GM23338 (cell line): ENCODE data around the gene ATN1. TPM values are rescaled to one million over a fixed set of nuclear protein-coding genes. Genes with fewer than 3 reads are reported as not detected.

Experiments
- ATAC-seq: fragments of 200-7000 bp; cut with Tn5 transposase; 3 replicates; pipeline ENCODE4 v1.9.1; 2020
- DNase-seq: peaks from one replicate; pipeline ENCODE4 v3.0.0-alpha.2; 2015; ENCODE audit warnings: low spot score
- H2AFZ ChIP-seq: fragments of 200-600 bp; sonication (generic); 2 replicates; pipeline ENCODE4 v1.8.0; 2016; ENCODE audit warnings: antibody characterized with exemption, mild to moderate bottlenecking, moderate library complexity
- H3F3A ChIP-seq: fragments of 200-600 bp; sonication (generic); replicated peaks from 2 replicates; pipeline ENCODE4 v1.8.0; 2017; ENCODE audit warnings: antibody characterized with exemption, mixed run types, low read depth
- H3K27ac ChIP-seq: fragments of 200-600 bp; sonication (generic); 2 replicates; pipeline ENCODE4 v1.6.1; 2016; ENCODE audit warnings: low read depth
- H3K27me3 ChIP-seq: fragments of 200-600 bp; sonication (generic); 2 replicates; pipeline ENCODE4 v1.8.0; 2016; ENCODE audit warnings: mild to moderate bottlenecking, mixed run types, moderate library complexity; ENCODE audit not compliant: insufficient read depth
- H3K36me3 ChIP-seq: fragments of 200-600 bp; sonication (generic); 2 replicates; pipeline ENCODE4 v1.8.0; 2016; ENCODE audit warnings: mild to moderate bottlenecking; ENCODE audit not compliant: insufficient read depth
- H3K4me1 ChIP-seq: fragments of 200-600 bp; sonication (generic); 2 replicates; pipeline ENCODE4 v1.8.0; 2016; ENCODE audit warnings: mild to moderate bottlenecking, moderate library complexity; ENCODE audit not compliant: insufficient read depth
- H3K4me2 ChIP-seq: fragments of 200-600 bp; sonication (generic); 2 replicates; pipeline ENCODE4 v1.7.1; 2017; ENCODE audit warnings: mixed run types
- H3K4me3 ChIP-seq: fragments of 200-600 bp; sonication (generic); 2 replicates; pipeline ENCODE4 v1.6.1; 2016; ENCODE audit warnings: mixed run types
- H3K79me2 ChIP-seq: fragments of 200-600 bp; sonication (generic); replicated peaks from 2 replicates; pipeline ENCODE4 v1.8.0; 2017; ENCODE audit warnings: mild to moderate bottlenecking; ENCODE audit not compliant: insufficient read depth
- H3K9me2 ChIP-seq: fragments of 200-600 bp; sonication (generic); 2 replicates; pipeline ENCODE4 v1.8.0; 2017; ENCODE audit not compliant: insufficient read depth
- H4K20me1 ChIP-seq: fragments of 200-600 bp; sonication (generic); replicated peaks from 2 replicates; pipeline ENCODE4 v1.8.0; 2017; ENCODE audit warnings: mild to moderate bottlenecking; ENCODE audit not compliant: insufficient read depth
- H3K27ac Mint-ChIP-seq: 2 replicates; pipeline ENCODE4 v1.8.0; 2020; ENCODE audit warnings: inconsistent platforms, mild to moderate bottlenecking, moderate library complexity, mixed read lengths
- H3K27me3 Mint-ChIP-seq: 3 replicates; pipeline ENCODE4 v1.8.0; 2022; ENCODE audit warnings: low read depth, mild to moderate bottlenecking, moderate library complexity, mixed read lengths, inconsistent platforms; ENCODE audit not compliant: insufficient read depth, poor library complexity
- H3K36me3 Mint-ChIP-seq: 3 replicates; pipeline ENCODE4 v1.8.0; 2021; ENCODE audit warnings: low read depth, mild to moderate bottlenecking, inconsistent platforms, moderate library complexity, mixed read lengths
- H3K4me1 Mint-ChIP-seq: 3 replicates; pipeline ENCODE4 v1.8.0; 2020; ENCODE audit warnings: mild to moderate bottlenecking, inconsistent platforms, mixed read lengths
- H3K4me3 Mint-ChIP-seq: 3 replicates; pipeline ENCODE4 v1.8.0; 2021; ENCODE audit warnings: moderate library complexity, mild to moderate bottlenecking, inconsistent platforms, mixed read lengths
- H3K9me3 Mint-ChIP-seq: 3 replicates; pipeline ENCODE4 v1.8.0; 2020; ENCODE audit warnings: moderate library complexity, mild to moderate bottlenecking, inconsistent platforms, mixed read lengths
- CREB1 ChIP-seq: fragments of 250-450 bp; sonication (Bioruptor Pico); IDR thresholded peaks from 2 replicates; pipeline ENCODE4 v1.5.0; 2020; ENCODE audit warnings: low read depth, mild to moderate bottlenecking, moderate library complexity
- CTCF ChIP-seq, 2 experiments: fragments of 200-600 bp in 1 of 2; sonication (generic) in 1 of 2; conservative IDR thresholded peaks; 2 replicates each; pipeline versions ENCODE4 v1.5.1 to v1.6.1; 2016 to 2017; ENCODE audit warnings: antibody characterized with exemption in 2 of 2, low read depth in 2 of 2, mild to moderate bottlenecking in 2 of 2, moderate library complexity in 1 of 2
- NANOG ChIP-seq: IDR thresholded peaks from 2 replicates; pipeline ENCODE4 v1.6.1; 2016; ENCODE audit warnings: antibody characterized with exemption, borderline replicate concordance
- STAT1 ChIP-seq: IDR thresholded peaks from one replicate; pipeline ENCODE4 v1.6.1; 2016; ENCODE audit warnings: antibody characterized with exemption; ENCODE audit not compliant: unreplicated experiment
- ZNF114 ChIP-seq: fragments of 250-450 bp; sonication (Bioruptor Pico); IDR thresholded peaks from 2 replicates; pipeline ENCODE4 v1.5.0; 2020; ENCODE audit warnings: mild to moderate bottlenecking, moderate library complexity
- ZNF331 ChIP-seq: fragments of 250-450 bp; sonication (Bioruptor Pico); IDR thresholded peaks from 2 replicates; pipeline ENCODE4 v1.5.0; 2020; ENCODE audit warnings: low read depth, mild to moderate bottlenecking, moderate library complexity
- ZNF462 ChIP-seq: fragments of 250-450 bp; sonication (Bioruptor Pico); IDR thresholded peaks from 2 replicates; pipeline ENCODE4 v1.5.0; 2020; ENCODE audit warnings: mild to moderate bottlenecking, moderate library complexity
- polyA plus RNA-seq: library from polyadenylated mRNA; unstranded; fragments of >200 nt; fragmentation: Nextera tagmentation; extraction: Ambion mirVana; gene quantifications from 2 replicates; pipeline ENCODE4 v1.2.1, GENCODE V29; 2016
- total RNA-seq: library from RNA; depleted of rRNA; stranded (reverse); fragments of >200 nt; shearing (Covaris generic); gene quantifications from 2 replicates; pipeline ENCODE4 v1.2.3, GENCODE V29; 2014

Gene ATN1
- total and polyA plus RNA-seq, 2 experiments from 2014 or later, result 27.2 to 49.6 TPM

GRCh38 chr12:6899837-6900519, 27.8 kb upstream of the ATN1 start:
- Histone ChIP-seq H4K20me1 (no peaks in the 10 kb centered on the region), H3K9me2 (no peaks in the 10 kb centered on the region), H3K79me2 (no peaks in the 10 kb centered on the region), H3K4me2 (no peak overlapping the region), H3K4me1 (peaks cover 11% of the 10 kb centered on the region), H2AFZ (no peak overlapping the region), H3K27me3 (no peaks in the 10 kb centered on the region), H3K4me3 (no peak overlapping the region), H3K36me3 (no peaks in the 10 kb centered on the region), H3F3A (peaks cover under 1% of the 10 kb centered on the region; the same call in 1 of the 2 replicates), H3K27ac (no peak overlapping the region)
- Mint-ChIP-seq H3K27me3 (peaks cover 11% of the 10 kb centered on the region), H3K4me1 (no peaks in the 10 kb centered on the region; the same call in 1 of the 3 replicates), H3K4me3 (no peak overlapping the region), H3K36me3 (no peaks in the 10 kb centered on the region), H3K9me3 (no peaks in the 10 kb centered on the region), H3K27ac (peak overlapping the region; percentile 81; the same call in 1 of the 2 replicates)
- TF ChIP-seq ZNF114 (CRISPR knock-in tag) (no peak), NANOG (no peak), STAT1 (no peak), ZNF331 (CRISPR knock-in tag) (no peak), CREB1 (no peak), ZNF462 (CRISPR knock-in tag) (no peak)
- no peak for ATAC-seq
- DNase-seq, result peak; percentile 70

GRCh38 chr12:6902448-6902847, 25.3 kb upstream of the ATN1 start:
- H3K27ac ChIP-seq, result no peak overlapping the region
- H3K4me1 ChIP-seq, result peaks cover 17% of the 10 kb centered on the region
- H3K27ac Mint-ChIP-seq, result no peak overlapping the region
- no peaks in the 10 kb centered on the region for H3K36me3 ChIP-seq
- H3K36me3 Mint-ChIP-seq, result no peaks in the 10 kb centered on the region
- no peaks in the 10 kb centered on the region for H3K9me2 ChIP-seq
- H3K4me3 ChIP-seq, result no peak overlapping the region
- H3K79me2 ChIP-seq, result no peaks in the 10 kb centered on the region
- no peaks in the 10 kb centered on the region for H3K27me3 ChIP-seq
- H3K4me3 Mint-ChIP-seq, result no peak overlapping the region
- DNase-seq (no peak), ATAC-seq (no peak)
- no peaks in the 10 kb centered on the region for H4K20me1 ChIP-seq
- peaks cover 6% of the 10 kb centered on the region; the same call in 1 of the 2 replicates for H3F3A ChIP-seq
- no peaks in the 10 kb centered on the region for H3K9me3 Mint-ChIP-seq
- no peaks in the 10 kb centered on the region; the same call in 1 of the 3 replicates for H3K4me1 Mint-ChIP-seq
- peaks cover 1% of the 10 kb centered on the region for H3K27me3 Mint-ChIP-seq
- H2AFZ ChIP-seq, result no peak overlapping the region
- no peak overlapping the region for H3K4me2 ChIP-seq
- no peak for TF ChIP-seq CTCF (conservative IDR thresholded peaks at IDR 0.05; ENCODE audit: low read depth in 2 of 2)
- no peak for TF ChIP-seq CREB1
- TF ChIP-seq ZNF331 (CRISPR knock-in tag), result no peak
